Rectal smooth muscle tissue (tissue), 1 donor: ENCODE data around the gene ST6GALNAC3.
A peak's percentile ranks its signal among the peaks of the same experiment; 100 is the strongest.

Source experiments
- H3K27ac ChIP-seq: one replicate; pipeline ENCODE4 v1.7.0; 2013; ENCODE audit warnings: low read depth, low read length, inconsistent platforms
- H3K27me3 ChIP-seq: one replicate; pipeline ENCODE4 v1.7.0; 2013; ENCODE audit warnings: low read length; ENCODE audit not compliant: control insufficient read depth, insufficient read depth
- H3K36me3 ChIP-seq: one replicate; pipeline ENCODE4 v1.7.0; 2013; ENCODE audit warnings: low read length; ENCODE audit not compliant: control insufficient read depth, insufficient read depth
- H3K4me1 ChIP-seq: one replicate; pipeline ENCODE4 v1.7.0; 2013; ENCODE audit warnings: low read length; ENCODE audit not compliant: control insufficient read depth, insufficient read depth
- H3K4me3 ChIP-seq: one replicate; pipeline ENCODE4 v1.7.0; 2013; ENCODE audit warnings: low read length
- H3K9ac ChIP-seq: one replicate; pipeline ENCODE4 v1.7.0; 2013; ENCODE audit warnings: low read length

ST6GALNAC3 gene

GRCh38 chr1:76074321-76075187 lies at the start of gene ST6GALNAC3:
TSS of gene ST6GALNAC3 (plus strand) at chr1:76074746.
- H3K27me3 ChIP-seq: no peaks in the 10 kb centered on the region
- peak within 1 kb of the TSS; percentile 57 for H3K9ac ChIP-seq
- H3K27ac ChIP-seq: peak within 1 kb of the TSS; percentile 60
- H3K36me3 ChIP-seq: no peaks in the 10 kb centered on the region
- peaks cover 6% of the 10 kb centered on the region for H3K4me1 ChIP-seq
- H3K4me3 ChIP-seq: peak within 1 kb of the TSS; percentile 93

- H3K4me3 ChIP-seq: no peak overlapping the region
- H3K27me3 ChIP-seq: no peaks in the 10 kb centered on the region
- no peak overlapping the region for H3K27ac ChIP-seq
- H3K36me3 ChIP-seq: no peaks in the 10 kb centered on the region
- no peaks in the 10 kb centered on the region for H3K4me1 ChIP-seq
- H3K9ac ChIP-seq: no peak overlapping the region
These were observed 47.2 kb upstream of the ST6GALNAC3 start for GRCh38 chr1:76027341-76027740.

- H3K27ac ChIP-seq: no peak overlapping the region
- no peaks in the 10 kb centered on the region for H3K36me3 ChIP-seq
- H3K4me1 ChIP-seq: no peaks in the 10 kb centered on the region
- no peaks in the 10 kb centered on the region for H3K27me3 ChIP-seq
- H3K9ac ChIP-seq: no peak overlapping the region
- H3K4me3 ChIP-seq: no peak overlapping the region
These were observed 45.2 kb upstream of the ST6GALNAC3 start for GRCh38 chr1:76029331-76029730.

GRCh38 chr1:76031496-76031895 lies 43.0 kb upstream of the ST6GALNAC3 start:
- Histone ChIP-seq H3K36me3 (no peaks in the 10 kb centered on the region), H3K4me1 (no peaks in the 10 kb centered on the region), H3K27me3 (no peaks in the 10 kb centered on the region), H3K27ac (no peak overlapping the region), H3K4me3 (no peak overlapping the region), H3K9ac (no peak overlapping the region)

GRCh38 chr1:76033800-76034475 lies 40.6 kb upstream of the ST6GALNAC3 start:
- no peak overlapping the region for H3K27ac ChIP-seq

GRCh38 chr1:76035053-76035452 lies 39.5 kb upstream of the ST6GALNAC3 start:
- no peaks in the 10 kb centered on the region for H3K4me1 ChIP-seq
- no peak overlapping the region for H3K27ac ChIP-seq

More at GRCh38 chr1:76033800-76034475, 40.6 kb upstream of the ST6GALNAC3 start:
- no peak overlapping the region for H3K4me3 ChIP-seq
- H3K4me1 ChIP-seq: no peaks in the 10 kb centered on the region
- no peaks in the 10 kb centered on the region for H3K27me3 ChIP-seq
- no peak overlapping the region for H3K9ac ChIP-seq
- H3K36me3 ChIP-seq: no peaks in the 10 kb centered on the region

GRCh38 chr1:76037324-76037723 lies 37.2 kb upstream of the ST6GALNAC3 start:
- no peaks in the 10 kb centered on the region for H3K27me3 ChIP-seq
- H3K4me1 ChIP-seq: no peaks in the 10 kb centered on the region
- no peak overlapping the region for H3K4me3 ChIP-seq
- H3K9ac ChIP-seq: no peak overlapping the region
- no peak overlapping the region for H3K27ac ChIP-seq
- H3K36me3 ChIP-seq: no peaks in the 10 kb centered on the region

More at GRCh38 chr1:76035053-76035452, 39.5 kb upstream of the ST6GALNAC3 start:
- Histone ChIP-seq H3K27me3 (no peaks in the 10 kb centered on the region), H3K4me3 (no peak overlapping the region), H3K9ac (no peak overlapping the region), H3K36me3 (no peaks in the 10 kb centered on the region)

GRCh38 chr1:76038287-76039004 lies 36.1 kb upstream of the ST6GALNAC3 start:
- no peak overlapping the region for H3K9ac ChIP-seq
- no peaks in the 10 kb centered on the region for H3K4me1 ChIP-seq
- no peaks in the 10 kb centered on the region for H3K27me3 ChIP-seq

GRCh38 chr1:76046149-76046548 lies 28.4 kb upstream of the ST6GALNAC3 start:
- no peaks in the 10 kb centered on the region for H3K36me3 ChIP-seq
- no peaks in the 10 kb centered on the region for H3K4me1 ChIP-seq
- H3K4me3 ChIP-seq: no peak overlapping the region
- H3K27me3 ChIP-seq: no peaks in the 10 kb centered on the region
- H3K9ac ChIP-seq: no peak overlapping the region
- no peak overlapping the region for H3K27ac ChIP-seq

More at GRCh38 chr1:76038287-76039004, 36.1 kb upstream of the ST6GALNAC3 start:
- Histone ChIP-seq H3K27ac (no peak overlapping the region), H3K4me3 (no peak overlapping the region), H3K36me3 (no peaks in the 10 kb centered on the region)

GRCh38 chr1:76048219-76048618 lies 26.3 kb upstream of the ST6GALNAC3 start:
- H3K4me3 ChIP-seq: no peak overlapping the region
- peaks cover 5% of the 10 kb centered on the region for H3K4me1 ChIP-seq
- H3K36me3 ChIP-seq: no peaks in the 10 kb centered on the region
- no peaks in the 10 kb centered on the region for H3K27me3 ChIP-seq
- no peak overlapping the region for H3K9ac ChIP-seq
- H3K27ac ChIP-seq: no peak overlapping the region

GRCh38 chr1:76048926-76049325 lies 25.6 kb upstream of the ST6GALNAC3 start:
- Histone ChIP-seq H3K4me1 (peaks cover 5% of the 10 kb centered on the region), H3K4me3 (no peak overlapping the region), H3K9ac (no peak overlapping the region), H3K27ac (no peak overlapping the region), H3K36me3 (no peaks in the 10 kb centered on the region), H3K27me3 (no peaks in the 10 kb centered on the region)

GRCh38 chr1:76049498-76049897 lies 25.0 kb upstream of the ST6GALNAC3 start:
- H3K27me3 ChIP-seq: no peaks in the 10 kb centered on the region
- peaks cover 8% of the 10 kb centered on the region for H3K4me1 ChIP-seq
- no peak overlapping the region for H3K9ac ChIP-seq
- H3K27ac ChIP-seq: no peak overlapping the region
- no peaks in the 10 kb centered on the region for H3K36me3 ChIP-seq
- no peak overlapping the region for H3K4me3 ChIP-seq
